K562 (cell line): ENCODE data around the gene PGS1. TPM values are rescaled to one million over a fixed set of nuclear protein-coding genes. Genes with fewer than 3 reads are reported as not detected.
A peak's percentile ranks its signal among the peaks of the same experiment; 100 is the strongest.

Experiments
- ATF1 ChIP-seq, 2 experiments: fragments of 450-650 bp in 1 of 2; IDR thresholded peaks; 2 replicates each; pipeline ENCODE4 v1.6.1; 2016; ENCODE audit warnings: missing compliant biosample characterization in 1 of 2, missing genetic modification characterization in 1 of 2
- CBX1 ChIP-seq: sonication (generic); IDR thresholded peaks from 2 replicates; pipeline ENCODE4 v1.6.1; 2016; ENCODE audit warnings: antibody characterized with exemption, low read depth, mild to moderate bottlenecking
- CEBPB ChIP-seq: fragments of 450-650 bp; IDR thresholded peaks from 2 replicates; pipeline ENCODE4 v1.6.1; 2016; ENCODE audit warnings: missing genetic modification characterization, missing compliant biosample characterization
- CUX1 ChIP-seq: fragments of 200-800 bp; sonication (Bioruptor generic); IDR thresholded peaks from 2 replicates; pipeline ENCODE4 v1.6.1; 2016; ENCODE audit warnings: missing genetic modification characterization, missing compliant biosample characterization
- GABPB2 ChIP-seq: fragments of 250-450 bp; sonication (Bioruptor Pico); conservative IDR thresholded peaks from 2 replicates; pipeline ENCODE4 v1.5.1; 2021; ENCODE audit warnings: mild to moderate bottlenecking
- MXD1 ChIP-seq: fragments of 250-450 bp; sonication (Bioruptor Pico); IDR thresholded peaks from 2 replicates; pipeline ENCODE4 v1.8.0; 2021; ENCODE audit warnings: borderline replicate concordance, mild to moderate bottlenecking, moderate library complexity; ENCODE audit not compliant: poor library complexity, severe bottlenecking
- MXI1 ChIP-seq: IDR thresholded peaks from 2 replicates; pipeline ENCODE4 v1.6.1; 2011; ENCODE audit warnings: low read depth, mild to moderate bottlenecking, improper control_type of control experiment, low read length
- PURB ChIP-seq: sonication (generic); formaldehyde crosslinking; IDR thresholded peaks from 2 replicates; pipeline ENCODE4 v1.9.0; 2021; ENCODE audit warnings: low read depth, mild to moderate bottlenecking, missing genetic modification reagents
- RBM14 ChIP-seq: fragments of 200-400 bp; formaldehyde crosslinking; IDR thresholded peaks from 2 replicates; pipeline ENCODE4 v1.6.1; 2018; ENCODE audit warnings: low read depth, mild to moderate bottlenecking, low read length, moderate library complexity, borderline replicate concordance; ENCODE audit not compliant: insufficient read depth
- RFX5 ChIP-seq: IDR thresholded peaks from 2 replicates; pipeline ENCODE4 v1.6.1; 2011; ENCODE audit warnings: low read depth, mild to moderate bottlenecking, improper control_type of control experiment, low read length
- SREBF1 ChIP-seq: fragments of 150-350 bp; IDR thresholded peaks from 2 replicates; pipeline ENCODE4 v1.6.1; 2014; ENCODE audit warnings: antibody characterized with exemption, low read depth, low read length, borderline replicate concordance
- SRSF1 ChIP-seq: fragments of 200-400 bp; formaldehyde crosslinking; IDR thresholded peaks from 2 replicates; pipeline ENCODE4 v1.6.1; 2017; ENCODE audit warnings: mild to moderate bottlenecking, low read depth, low read length, moderate library complexity
- STAT5A ChIP-seq: IDR thresholded peaks from 2 replicates; pipeline ENCODE4 v1.6.1; 2012; ENCODE audit warnings: low read length, inconsistent platforms, borderline replicate concordance
- TCF3 ChIP-seq: sonication (generic); formaldehyde crosslinking; IDR thresholded peaks from 2 replicates; pipeline ENCODE4 v1.4.0; 2020; ENCODE audit warnings: mild to moderate bottlenecking, missing genetic modification reagents
- TFAP4 ChIP-seq: sonication (generic); formaldehyde crosslinking; IDR thresholded peaks from 2 replicates; pipeline ENCODE4 v1.8.0; 2022; ENCODE audit warnings: missing genetic modification reagents, mild to moderate bottlenecking, moderate library complexity, borderline replicate concordance
- ZNF133 ChIP-seq: fragments of 250-450 bp; sonication (Bioruptor Pico); IDR thresholded peaks from 2 replicates; pipeline ENCODE4 v1.4.0; 2020; ENCODE audit warnings: mild to moderate bottlenecking
- ZNF586 ChIP-seq: fragments of 450-650 bp; formaldehyde crosslinking; conservative IDR thresholded peaks from 2 replicates; pipeline ENCODE4 v1.4.0; 2020; ENCODE audit warnings: mild to moderate bottlenecking, moderate library complexity
- ZNF778 ChIP-seq: fragments of 450-650 bp; formaldehyde crosslinking; IDR thresholded peaks from 2 replicates; pipeline ENCODE4 v1.4.0; 2020; ENCODE audit warnings: mild to moderate bottlenecking, moderate library complexity
- polyA plus RNA-seq, 8 experiments: library from polyadenylated mRNA; depleted of rRNA in 4 of 8; stranded (reverse) in 5 of 8; unstranded in 3 of 8; fragments of >200 nt; fragmentation: Nextera tagmentation in 2 of 8; fragmentation: Illumina TruSeq in 1 of 8; extraction: Ambion mirVana in 2 of 8; extraction: Trizol in 1 of 8; gene quantifications; 2 replicates each; pipeline versions ENCODE4 v1.2.1 to v1.2.3, GENCODE V29; 2011 to 2014; ENCODE audit warnings: inconsistent platforms in 1 of 8, missing spikeins in 1 of 8
- total RNA-seq, 7 experiments: library from RNA; depleted of rRNA in 6 of 7; stranded (reverse); fragments of >200 nt in 6 of 7; fragmentation: Illumina TruSeq in 2 of 7; extraction: Trizol in 2 of 7; gene quantifications; 2 replicates each; pipeline versions ENCODE4 v1.2.1 to v1.2.3, GENCODE V29; 2011 to 2021; ENCODE audit warnings: low replicate concordance in 1 of 7
- TF ChIP-seq, protein P1 (sequence below): sonication (generic); formaldehyde crosslinking; IDR thresholded peaks from 2 replicates; pipeline ENCODE4 v1.8.0; 2022; ENCODE audit warnings: mild to moderate bottlenecking, missing genetic modification reagents

Gene PGS1
- total and polyA plus RNA-seq, 9 of the 15 experiments (the other 6 are each of a cell fraction or from before 2014, with no cell fraction given), result 1.3 to 39.4 (median 22.3) TPM

GRCh38 chr17:78375401-78376151 is 2.9 kb upstream of the PGS1 start (continued):
- TF ChIP-seq CUX1 (CRISPR knock-in tag), result no peak
- TF ChIP-seq SRSF1, result no peak
- TF ChIP-seq STAT5A, result no peak
- TF ChIP-seq TCF3 (CRISPR knock-in tag), result no peak
- TF ChIP-seq TFAP4 (CRISPR knock-in tag), result no peak
- no peak for TF ChIP-seq ZNF133
- no peak for TF ChIP-seq RBM14
- no peak for TF ChIP-seq ZNF778 (CRISPR knock-in tag)
- TF ChIP-seq, protein P1, sequence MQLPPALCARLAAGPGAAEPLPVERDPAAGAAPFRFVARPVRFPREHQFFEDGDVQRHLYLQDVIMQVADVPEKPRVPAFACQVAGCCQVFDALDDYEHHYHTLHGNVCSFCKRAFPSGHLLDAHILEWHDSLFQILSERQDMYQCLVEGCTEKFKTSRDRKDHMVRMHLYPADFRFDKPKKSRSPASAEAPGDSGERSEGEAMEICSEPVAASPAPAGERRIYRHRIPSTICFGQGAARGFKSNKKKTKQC (CRISPR knock-in tag), result no peak
- TF ChIP-seq GABPB2 (CRISPR knock-in tag), result no peak
- no peak for TF ChIP-seq ZNF586 (CRISPR knock-in tag)
- no peak for TF ChIP-seq MXI1
- TF ChIP-seq ATF1 (CRISPR knock-in tag; IDR thresholded peaks at IDR 0.05), result no peak
- no peak for TF ChIP-seq ATF1 (tag; IDR thresholded peaks at IDR 0.05)
- no peak for TF ChIP-seq RFX5
- no peak for TF ChIP-seq MXD1 (CRISPR knock-in tag)
- no peak for TF ChIP-seq CBX1
- no peak for TF ChIP-seq SREBF1
- TF ChIP-seq CEBPB (tag), result peak; percentile 83
- TF ChIP-seq PURB, result no peak
